Heart left ventricle (tissue), 16 donors: ENCODE measurements around the gene TRAM2. TPM values are rescaled to one million over a fixed set of nuclear protein-coding genes. Genes with fewer than 3 reads are reported as not detected.

Experiments
- ATAC-seq, 4 donors: fragments of 200-7000 bp; cut with Tn5 transposase; one replicate each; pipeline ENCODE4 v1.9.1; 2020 to 2022; ENCODE audit warnings: moderate library complexity in 4 of 4, mild to moderate bottlenecking in 3 of 4, moderate number of reproducible peaks in 1 of 4
- DNase-seq, 5 donors: peaks; one replicate each; pipeline ENCODE4 v3.0.0-alpha.2; 2020
- H3K27ac ChIP-seq, 12 donors: fragments of 200-600 bp; sonication (generic) in 4 of 12; one replicate each; pipeline versions ENCODE4 v1.5.0 to v1.8.0; 2016 to 2022; ENCODE audit warnings: mild to moderate bottlenecking in 2 of 12
- H3K27me3 ChIP-seq, 9 donors: fragments of 200-600 bp; sonication (generic) in 2 of 9; one replicate each; pipeline versions ENCODE4 v1.5.1 to v1.8.0; 2016 to 2022; ENCODE audit warnings: mild to moderate bottlenecking in 3 of 9
- H3K36me3 ChIP-seq, 9 donors: fragments of 200-600 bp; sonication (generic) in 2 of 9; one replicate each; pipeline versions ENCODE4 v1.5.0 to v1.8.0; 2018 to 2022; ENCODE audit warnings: mild to moderate bottlenecking in 2 of 9
- H3K4me1 ChIP-seq, 12 donors: fragments of 200-600 bp; sonication (generic) in 4 of 12; one replicate each; pipeline versions ENCODE4 v1.5.0 to v1.8.0; 2016 to 2022; ENCODE audit warnings: mild to moderate bottlenecking in 3 of 12
- H3K4me3 ChIP-seq, 12 donors: fragments of 200-600 bp; sonication (generic) in 4 of 12; one replicate each; pipeline versions ENCODE4 v1.5.0 to v1.8.0; 2017 to 2022; ENCODE audit warnings: mild to moderate bottlenecking in 9 of 12, moderate library complexity in 4 of 12
- H3K9me3 ChIP-seq, 12 donors: fragments of 200-600 bp; sonication (generic) in 4 of 12; one replicate each; pipeline versions ENCODE4 v1.5.0 to v1.8.0; 2016 to 2022; ENCODE audit warnings: mild to moderate bottlenecking in 1 of 12
- CTCF ChIP-seq, 12 donors: fragments of 200-600 bp; sonication (generic) in 4 of 12; IDR thresholded peaks; one replicate each; pipeline versions ENCODE4 v1.5.0 to v1.8.0; 2018 to 2022; ENCODE audit warnings: antibody characterized with exemption in 12 of 12, mild to moderate bottlenecking in 5 of 12
- POLR2A ChIP-seq, 2 donors: fragments of 450-650 bp; IDR thresholded peaks; one replicate each; pipeline ENCODE4 v1.6.1; 2017; ENCODE audit warnings: antibody characterized with exemption in 2 of 2, mild to moderate bottlenecking in 2 of 2, moderate library complexity in 2 of 2
- WGBS, 4 donors: extraction: QIAGEN DNeasy Blood & Tissue Kit in 2 of 4; methylation state at CpG; one replicate each; pipeline versions ENCODE4 v1.1.5 to v1.1.7; 2013 to 2018; 5-methylcytosine and 5-hydroxymethylcytosine counted together
- intact Hi-C, 10 donors: fragments of 100-400 bp; cut with DNase I; formaldehyde crosslinking; loops; one replicate each; pipeline versions ENCODE4 v1.11.1 to v1.14.2; 2022
- polyA plus RNA-seq, 2 donors: library from polyadenylated mRNA; stranded (reverse); fragments of 200-250 nt; gene quantifications; one replicate each; pipeline ENCODE4 v1.2.3, GENCODE V29; 2013
- total RNA-seq, 9 donors: library from RNA; depleted of rRNA in 2 of 9; stranded (reverse); fragments of >200 nt in 2 of 9; fragmentation: NEBNext Ultra II Directional in 3 of 9; extraction: Animal tissue kit (Norgen Biotek cat#: 25700) in 3 of 9; gene quantifications; one replicate each; pipeline versions ENCODE4 v1.1.0 to v1.2.4, GENCODE V29; 2016 to 2023
- donor health status: ischemic (EF 13 %, LVEDD 7.1; RV severe dilation, severe dysfunction).
- donor health status: healthy with polysubstance abuse.
- donor health status: DM: no; HTN: yes; CAD: no.
- donor health status: DM: no; HTN: no; CAD: no.
- donor health status: ischemic (EF 25% LVEDD 6.9; RV normal size, moderate dysfunction).
- donor health status: ischemic (EF 25% LVEDD 5.7; RV mildly dilated, moderate dysfunction).
- donor health status: healthy.
- donor health status: DM: yes; HTN: yes; CAD: no.
- donor health status: ischemic (EF 35%, LVEDD 5.7; RV mildly dilated, moderate dysfunction).
- donor health status: nonischemic (EF 11% LVEDD 7.7; RV severe dilation, severe dysfunction).
- donor health status: DM: yes; HTN: yes; CAD: no.
- donor health status: PGD.
- donor health status: ischemic (EF 29% LVEDD 5.4; RV normal size, mild dysfunction).
- donor health status: nonischemic (EF 23%, LVEDD 6.1; RV moderate dilation, normal function).

TRAM2 gene
- total and polyA plus RNA-seq, 11 donors, result 4.7 to 19.0 (median 12.1) TPM

GRCh38 chr6:52511163-52511562 lies 65.7 kb downstream of the TRAM2 start:
- ATAC-seq, result no peak
- peaks cover 0 to 80% (median 58%) of the 10 kb centered on the region in 9 donors for H3K36me3 ChIP-seq
- intact Hi-C loops, result no loop called here

GRCh38 chr6:52510213-52510562 lies 66.7 kb downstream of the TRAM2 start:
- ATAC-seq (no peak), DNase-seq (no peak)
- H3K4me3 ChIP-seq, result no peak overlapping the region
- H3K27ac ChIP-seq, result peak overlapping the region in 4 of 12 donors; percentile 7 to 89 (median 56)
- TF ChIP-seq POLR2A (IDR thresholded peaks at IDR 0.05), result no peak
- TF ChIP-seq CTCF (IDR thresholded peaks at IDR 0.05), result no peak
- no peaks in the 10 kb centered on the region for H3K27me3 ChIP-seq
- intact Hi-C loops, result no loop called here
- no peaks in the 10 kb centered on the region for H3K9me3 ChIP-seq
- peaks cover 6 to 84% (median 45%) of the 10 kb centered on the region in 12 donors for H3K4me1 ChIP-seq
- H3K36me3 ChIP-seq, result peaks cover 0 to 82% (median 57%) of the 10 kb centered on the region in 9 donors

More at GRCh38 chr6:52511163-52511562, 65.7 kb downstream of the TRAM2 start:
- H3K4me3 ChIP-seq, result no peak overlapping the region
- H3K27me3 ChIP-seq, result no peaks in the 10 kb centered on the region
- no peaks in the 10 kb centered on the region for H3K9me3 ChIP-seq
- WGBS, 4 donors, result 86 to 93% (median 88%) methylated on average over 10 of the region's 10 CpGs
- no peak for DNase-seq
- TF ChIP-seq POLR2A (IDR thresholded peaks at IDR 0.05) (no peak), CTCF (IDR thresholded peaks at IDR 0.05) (no peak)
- H3K4me1 ChIP-seq, result peaks cover 6 to 74% (median 42%) of the 10 kb centered on the region in 12 donors
- H3K27ac ChIP-seq, result peak overlapping the region in 11 of 12 donors; percentile 75 to 92 (median 88)

- DNase-seq (no peak), ATAC-seq (no peak)
- intact Hi-C loops, result loop anchor here in 1 of 10 donors (5.0 kb wide), 1 partner anchor 73 kb away; no protein-coding TSS in a partner anchor
These were observed 67.3 kb downstream of the TRAM2 start for GRCh38 chr6:52509281-52510212.

More at GRCh38 chr6:52509281-52510212, 67.3 kb downstream of the TRAM2 start:
- no peaks in the 10 kb centered on the region for H3K9me3 ChIP-seq
- peaks cover 0 to 79% (median 54%) of the 10 kb centered on the region in 9 donors for H3K36me3 ChIP-seq
- 89 to 96% (median 92%) methylated on average over 11 to 14 of the region's 14 CpGs for WGBS, 4 donors
- H3K4me3 ChIP-seq, result no peak overlapping the region
- peak overlapping the region in 2 of 12 donors; percentile 11 to 83 for H3K27ac ChIP-seq
- H3K4me1 ChIP-seq, result peaks cover 6 to 85% (median 50%) of the 10 kb centered on the region in 12 donors
- TF ChIP-seq CTCF (IDR thresholded peaks at IDR 0.05) (no peak), POLR2A (IDR thresholded peaks at IDR 0.05) (no peak)
- no peaks in the 10 kb centered on the region for H3K27me3 ChIP-seq
